A549 (cell line): ENCODE measurements around the gene FRMD4A. TPM values are rescaled to one million over a fixed set of nuclear protein-coding genes. Genes with fewer than 3 reads are reported as not detected.

Experiments used
- ATAC-seq, 2 experiments: fragments of 200-7000 bp in 1 of 2; fragments of >200 bp in 1 of 2; cut with Nextera tagmentation in 1 of 2; cut with Tn5 transposase in 1 of 2; 3 replicates each; pipeline versions ENCODE4 v1.8.0 to v1.9.1; 2018 to 2020; ENCODE audit warnings: mild to moderate bottlenecking in 1 of 2, moderate library complexity in 1 of 2
- CTCF ChIA-PET: fragments of 300-600 bp; sonication (Branson Sonifier 250); formaldehyde crosslinking; extraction: SDS; loops from one replicate; lab custom pipeline; 2021; ENCODE audit warnings: antibody characterized with exemption, inconsistent platforms; lab: Yijun Ruan, JAX
- POLR2A ChIA-PET: fragments of 350-600 bp; formaldehyde crosslinking; extraction: SDS; loops from one replicate; lab custom pipeline; 2021; ENCODE audit warnings: antibody characterized with exemption, inconsistent platforms; lab: Yijun Ruan, JAX
- DNase-seq, 2 experiments: peaks; one replicate each; pipeline versions ENCODE4 v3.0.0 to v3.0.0-alpha.2; 2011 to 2016; ENCODE audit warnings: low read depth in 1 of 2, low spot score in 1 of 2
- FAIRE-seq: peaks from 2 replicates; lab custom pipeline; 2011; peaks lifted over from hg19 to GRCh38; lab: Jason Lieb, UNC
- H3K27ac ChIP-seq, 2 experiments: fragments of >200 bp; sonication (Bioruptor Twin); formaldehyde crosslinking; 3 replicates each; pipeline ENCODE4 v1.5.1; 2016 to 2017
- H3K4me1 ChIP-seq: fragments of >200 bp; sonication (Bioruptor Twin); formaldehyde crosslinking; 3 replicates; pipeline ENCODE4 v1.6.1; 2016
- H3K4me2 ChIP-seq: fragments of >200 bp; sonication (Bioruptor Twin); formaldehyde crosslinking; 3 replicates; pipeline ENCODE4 v1.6.1; 2016
- H3K4me3 ChIP-seq: fragments of >200 bp; sonication (Bioruptor Twin); formaldehyde crosslinking; 3 replicates; pipeline ENCODE4 v1.5.1; 2016
- H3K9me3 ChIP-seq: fragments of >200 bp; sonication (Bioruptor Twin); formaldehyde crosslinking; 3 replicates; pipeline ENCODE4 v1.6.1; 2016
- CBX2 ChIP-seq: fragments of 200-600 bp; sonication (generic); IDR thresholded peaks from 2 replicates; pipeline ENCODE4 v1.6.1; 2016; ENCODE audit warnings: low read depth, mild to moderate bottlenecking, borderline replicate concordance
- EHF ChIP-seq: fragments of 250-450 bp; sonication (Bioruptor Pico); IDR thresholded peaks from 2 replicates; pipeline ENCODE4 v1.5.0; 2020; ENCODE audit warnings: mild to moderate bottlenecking
- EP300 ChIP-seq, 2 experiments: fragments of >200 bp; sonication (Bioruptor Twin); formaldehyde crosslinking; IDR thresholded peaks; 2 replicates in 1 of 2; 3 replicates in 1 of 2; pipeline ENCODE4 v1.6.1; 2016 to 2017
- FOSB ChIP-seq: fragments of 250-450 bp; sonication (Bioruptor Pico); IDR thresholded peaks from 2 replicates; pipeline ENCODE4 v1.5.0; 2020; ENCODE audit warnings: mild to moderate bottlenecking, moderate library complexity
- FOSL2 ChIP-seq, 2 experiments: fragments of 450-650 bp in 1 of 2; fragments of >200 bp in 1 of 2; sonication (Bioruptor Twin) in 1 of 2; formaldehyde crosslinking; IDR thresholded peaks; 2 replicates each; pipeline versions ENCODE4 v1.5.0 to v1.6.1; 2016 to 2020; ENCODE audit warnings: mild to moderate bottlenecking in 1 of 2, moderate library complexity in 1 of 2
- HEYL ChIP-seq: fragments of 250-450 bp; sonication (Bioruptor Pico); IDR thresholded peaks from 2 replicates; pipeline ENCODE4 v1.8.0; 2021; ENCODE audit warnings: mild to moderate bottlenecking, moderate library complexity
- HOXA7 ChIP-seq: fragments of 250-450 bp; sonication (Bioruptor Pico); IDR thresholded peaks from 2 replicates; pipeline ENCODE4 v1.5.0; 2020; ENCODE audit warnings: mild to moderate bottlenecking, moderate library complexity
- HOXB5 ChIP-seq: fragments of 250-450 bp; sonication (Bioruptor Pico); IDR thresholded peaks from 2 replicates; pipeline ENCODE4 v1.5.0; 2020; ENCODE audit warnings: mild to moderate bottlenecking, moderate library complexity
- KDM1A ChIP-seq: fragments of 200-600 bp; sonication (generic); IDR thresholded peaks from 2 replicates; pipeline ENCODE4 v1.6.1; 2016; ENCODE audit warnings: low read depth, mild to moderate bottlenecking
- MYC ChIP-seq: IDR thresholded peaks from 2 replicates; pipeline ENCODE4 v1.6.1; 2012; ENCODE audit warnings: mild to moderate bottlenecking, inconsistent platforms, low read length, improper control_type of control experiment, borderline replicate concordance
- PBX3 ChIP-seq: IDR thresholded peaks from 2 replicates; pipeline ENCODE4 v1.6.1; 2012
- POLR2A ChIP-seq: IDR thresholded peaks from 2 replicates; pipeline ENCODE4 v1.6.1; 2012; ENCODE audit warnings: mild to moderate bottlenecking, low read length
- POLR2AphosphoS2 ChIP-seq: conservative IDR thresholded peaks from 2 replicates; pipeline ENCODE4 v1.6.1; 2012; ENCODE audit warnings: low read length, improper control_type of control experiment, inconsistent platforms
- RAD21 ChIP-seq, 2 experiments: fragments of >200 bp in 1 of 2; sonication (Bioruptor Twin) in 1 of 2; formaldehyde crosslinking in 1 of 2; IDR thresholded peaks in 1 of 2; conservative IDR thresholded peaks in 1 of 2; 2 replicates in 1 of 2; 3 replicates in 1 of 2; pipeline ENCODE4 v1.6.1; 2012 to 2018; ENCODE audit warnings: inconsistent platforms in 1 of 2
- RARB ChIP-seq: fragments of 250-450 bp; sonication (Bioruptor Pico); IDR thresholded peaks from 2 replicates; pipeline ENCODE4 v1.8.0; 2021; ENCODE audit warnings: mild to moderate bottlenecking, moderate library complexity
- TFCP2L1 ChIP-seq: fragments of 250-450 bp; sonication (Bioruptor Pico); IDR thresholded peaks from 2 replicates; pipeline ENCODE4 v1.5.0; 2021; ENCODE audit warnings: mild to moderate bottlenecking
- TP53 ChIP-seq: fragments of 250-450 bp; sonication (Bioruptor Pico); IDR thresholded peaks from 2 replicates; pipeline ENCODE4 v1.5.0; 2021; ENCODE audit warnings: mild to moderate bottlenecking, moderate library complexity
- ZSCAN20 ChIP-seq: fragments of 250-450 bp; sonication (Bioruptor Pico); IDR thresholded peaks from 2 replicates; pipeline ENCODE4 v1.8.0; 2022; ENCODE audit warnings: mild to moderate bottlenecking, moderate library complexity
- WGBS: methylation state at CpG from one replicate; pipeline ENCODE4 v1.1.6; 2017; ENCODE audit errors: missing lambda C conversion rate; 5-methylcytosine and 5-hydroxymethylcytosine counted together
- polyA plus RNA-seq, 4 experiments: library from polyadenylated mRNA; depleted of rRNA in 3 of 4; stranded (reverse); fragments of >200 nt; fragmentation: RNase III in 1 of 4; extraction: RNeasy Plus Mini Kit Qiagen cat#74134 plus additional on column Dnase treatment in 1 of 4; gene quantifications; 2 replicates in 3 of 4; 3 replicates in 1 of 4; pipeline ENCODE4 v1.2.3, GENCODE V29; 2011 to 2017
- TF ChIP-seq, protein P1 (sequence below): fragments of >200 bp; sonication (Bioruptor Twin); formaldehyde crosslinking; IDR thresholded peaks from 2 replicates; pipeline ENCODE4 v1.6.1; 2016
- TF ChIP-seq, protein P2 (sequence below): fragments of 250-450 bp; sonication (Bioruptor Pico); IDR thresholded peaks from 2 replicates; pipeline ENCODE4 v1.5.0; 2020; ENCODE audit warnings: low read depth, mild to moderate bottlenecking, moderate library complexity
- TF ChIP-seq, protein P3 (sequence below): fragments of 250-450 bp; sonication (Bioruptor Pico); IDR thresholded peaks from 2 replicates; pipeline ENCODE4 v1.5.0; 2021; ENCODE audit warnings: mild to moderate bottlenecking, moderate library complexity, borderline replicate concordance

FRMD4A gene
- polyA plus RNA-seq, 2 of the 4 experiments (the other 2 are of a cell fraction) = 2.5 to 4.7 TPM

DNA sequence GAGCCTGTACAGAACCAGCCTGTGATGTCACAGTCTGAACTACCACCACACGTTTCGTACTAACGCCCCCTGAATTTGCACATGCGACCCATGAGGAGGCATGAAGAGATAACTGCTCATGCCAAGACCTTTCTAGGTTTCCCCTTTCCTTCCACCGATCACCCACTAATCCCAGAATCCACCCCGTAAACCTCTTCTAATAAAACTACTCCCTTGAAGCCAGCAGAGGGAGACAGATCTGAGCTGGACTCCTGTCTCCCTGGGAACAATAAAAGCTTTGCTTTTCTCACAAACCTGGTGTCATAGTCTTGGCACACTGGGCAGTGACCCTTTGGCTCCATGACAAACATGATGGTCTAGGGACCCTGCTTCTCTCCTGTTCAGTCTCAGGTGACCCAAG, 144.5 kb downstream of the FRMD4A start:
- H3K9me3 ChIP-seq = no peaks in the 10 kb centered on the region
- peak in 1 of 2 experiments; percentile 17 for DNase-seq
- H3K4me1 ChIP-seq = no peaks in the 10 kb centered on the region
- CTCF ChIA-PET = interaction anchor here (0.6 to 2.1 kb wide), 4 partner anchors 11 to 366 kb away, joined by 3 to 13 read pairs (median 4); no protein-coding TSS in a partner anchor
- no peak overlapping the region for H3K27ac ChIP-seq
- POLR2A ChIA-PET = no interaction called here
- H3K4me2 ChIP-seq = no peak overlapping the region
- WGBS = 18% methylated on average over 6 of the region's 6 CpGs
- ATAC-seq = peak; percentile 75 to 78
- 0 out of 5 replicates have a peak, but pooled peaks of 1 of the 2 experiments have one; percentile 23 for TF ChIP-seq RAD21 (conservative IDR thresholded peaks at IDR 0.05 in 1 of 2, IDR thresholded peaks at IDR 0.05 in 1 of 2)
- TF ChIP-seq CBX2 = no peak
- no peak for FAIRE-seq
- H3K4me3 ChIP-seq = no peak overlapping the region

DNA sequence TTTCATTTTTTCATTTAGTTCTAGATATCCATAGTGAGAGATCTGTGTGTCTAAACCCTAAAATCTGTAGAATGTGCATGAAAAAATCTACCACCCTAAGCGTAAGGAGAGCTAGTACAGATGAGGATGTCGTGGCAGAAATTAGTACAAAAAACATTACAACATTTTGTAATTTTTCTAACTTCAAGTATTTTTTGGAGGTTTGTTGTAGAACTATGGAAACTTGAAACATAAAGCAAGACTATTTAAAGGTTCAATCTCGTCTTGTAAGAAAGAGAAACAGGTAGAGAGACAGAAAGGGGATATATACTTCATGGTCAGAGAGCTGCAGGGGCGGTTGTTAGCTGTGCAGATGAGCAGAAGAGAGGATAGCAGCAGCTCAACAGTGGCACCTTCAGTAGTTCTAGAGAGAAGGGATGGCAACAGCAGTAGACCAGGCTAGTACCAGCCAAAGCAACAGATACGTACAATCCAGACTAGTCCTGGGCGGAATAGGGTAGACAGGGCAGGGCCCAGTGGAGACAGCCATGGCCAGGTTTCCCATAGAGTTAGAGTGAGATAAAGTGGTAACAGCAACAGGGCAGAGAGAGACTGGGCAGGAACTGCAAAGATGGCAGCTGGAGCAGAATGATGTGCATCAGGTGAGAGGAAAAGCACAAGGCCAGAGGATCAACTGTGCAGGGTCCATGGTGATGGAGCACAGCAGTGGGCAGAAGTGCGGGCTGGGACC, 145.2 kb downstream of the FRMD4A start:
- Histone ChIP-seq H3K27ac (no peak overlapping the region), H3K9me3 (peaks cover 2% of the 10 kb centered on the region; the same call in 1 of the 3 replicates), H3K4me1 (no peaks in the 10 kb centered on the region), H3K4me2 (no peak overlapping the region), H3K4me3 (no peak overlapping the region)
- TF ChIP-seq PBX3 (no peak), TFCP2L1 (CRISPR knock-in tag) (peak; percentile 99), TP53 (CRISPR knock-in tag) (peak; percentile 97), FOSL2 (IDR thresholded peaks at IDR 0.05) (no peak), FOSL2 (CRISPR knock-in tag; IDR thresholded peaks at IDR 0.05) (peak; percentile 30; the same call in 1 of the 2 replicates), MYC (no peak), EHF (CRISPR knock-in tag) (peak; percentile 56; the same call in 1 of the 2 replicates), KDM1A (no peak), HOXA7 (CRISPR knock-in tag) (peak; percentile 98), HEYL (CRISPR knock-in tag) (no peak), POLR2AphosphoS2 (no peak), ZSCAN20 (CRISPR knock-in tag) (no peak), HOXB5 (CRISPR knock-in tag) (no peak), RARB (CRISPR knock-in tag) (peak; percentile 95), FOSB (CRISPR knock-in tag) (peak; percentile 98), POLR2A (peak; percentile 15), EP300 (IDR thresholded peaks at IDR 0.05) (no peak)
- TF ChIP-seq, protein P1, sequence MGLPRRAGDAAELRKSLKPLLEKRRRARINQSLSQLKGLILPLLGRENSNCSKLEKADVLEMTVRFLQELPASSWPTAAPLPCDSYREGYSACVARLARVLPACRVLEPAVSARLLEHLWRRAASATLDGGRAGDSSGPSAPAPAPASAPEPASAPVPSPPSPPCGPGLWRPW = no peak
- TF ChIP-seq, protein P2, sequence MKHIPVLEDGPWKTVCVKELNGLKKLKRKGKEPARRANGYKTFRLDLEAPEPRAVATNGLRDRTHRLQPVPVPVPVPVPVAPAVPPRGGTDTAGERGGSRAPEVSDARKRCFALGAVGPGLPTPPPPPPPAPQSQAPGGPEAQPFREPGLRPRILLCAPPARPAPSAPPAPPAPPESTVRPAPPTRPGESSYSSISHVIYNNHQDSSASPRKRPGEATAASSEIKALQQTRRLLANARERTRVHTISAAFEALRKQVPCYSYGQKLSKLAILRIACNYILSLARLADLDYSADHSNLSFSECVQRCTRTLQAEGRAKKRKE = peak; percentile 85; the same call in 1 of the 2 replicates
- TF ChIP-seq, protein P3, sequence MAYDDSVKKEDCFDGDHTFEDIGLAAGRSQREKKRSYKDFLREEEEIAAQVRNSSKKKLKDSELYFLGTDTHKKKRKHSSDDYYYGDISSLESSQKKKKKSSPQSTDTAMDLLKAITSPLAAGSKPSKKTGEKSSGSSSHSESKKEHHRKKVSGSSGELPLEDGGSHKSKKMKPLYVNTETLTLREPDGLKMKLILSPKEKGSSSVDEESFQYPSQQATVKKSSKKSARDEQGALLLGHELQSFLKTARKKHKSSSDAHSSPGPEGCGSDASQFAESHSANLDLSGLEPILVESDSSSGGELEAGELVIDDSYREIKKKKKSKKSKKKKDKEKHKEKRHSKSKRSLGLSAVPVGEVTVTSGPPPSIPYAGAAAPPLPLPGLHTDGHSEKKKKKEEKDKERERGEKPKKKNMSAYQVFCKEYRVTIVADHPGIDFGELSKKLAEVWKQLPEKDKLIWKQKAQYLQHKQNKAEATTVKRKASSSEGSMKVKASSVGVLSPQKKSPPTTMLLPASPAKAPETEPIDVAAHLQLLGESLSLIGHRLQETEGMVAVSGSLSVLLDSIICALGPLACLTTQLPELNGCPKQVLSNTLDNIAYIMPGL (CRISPR knock-in tag) = peak; percentile 56; the same call in 1 of the 2 replicates
- ATAC-seq (peak; percentile 81 to 82), DNase-seq (peak in 1 of 2 experiments; percentile 33), FAIRE-seq (no peak)
- ChIA-PET CTCF (interaction anchor here (0.8 to 2.1 kb wide), 5 partner anchors 11 to 526 kb away, joined by 3 to 13 read pairs (median 3); no protein-coding TSS in a partner anchor), POLR2A (no interaction called here)
- 33% methylated on average over 7 of the region's 7 CpGs for WGBS
